Amygdala (tissue), 56 donors: Measurements from ENCODE around the gene AKT3.
A peak's percentile ranks its signal among the peaks of the same experiment; 100 is the strongest.

Experiments
- DNase-seq, 56 donors: peaks; one replicate each; lab custom pipeline; 2025; lab: John Stamatoyannopoulos, UW

AKT3 gene

DNA sequence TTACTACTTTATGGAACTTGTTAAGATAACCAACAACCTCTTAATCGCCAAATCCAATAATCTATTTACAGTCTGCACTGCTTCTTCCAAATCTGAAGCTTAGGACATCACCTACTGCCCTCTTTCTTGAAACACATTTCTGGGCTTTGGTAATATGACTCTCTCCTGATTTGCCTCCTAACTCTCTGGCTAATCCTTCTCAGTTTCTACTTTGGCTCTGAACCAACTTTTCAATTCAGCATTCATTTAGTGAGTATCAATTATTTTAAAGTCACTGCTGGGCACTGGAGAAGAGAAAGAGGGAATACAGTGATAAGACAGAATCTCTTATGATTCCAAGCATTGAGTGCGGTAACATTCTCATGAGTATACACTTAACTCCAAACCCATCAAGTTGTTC lies 275.0 kb downstream of the AKT3 start:
- DNase-seq = no peak

DNA sequence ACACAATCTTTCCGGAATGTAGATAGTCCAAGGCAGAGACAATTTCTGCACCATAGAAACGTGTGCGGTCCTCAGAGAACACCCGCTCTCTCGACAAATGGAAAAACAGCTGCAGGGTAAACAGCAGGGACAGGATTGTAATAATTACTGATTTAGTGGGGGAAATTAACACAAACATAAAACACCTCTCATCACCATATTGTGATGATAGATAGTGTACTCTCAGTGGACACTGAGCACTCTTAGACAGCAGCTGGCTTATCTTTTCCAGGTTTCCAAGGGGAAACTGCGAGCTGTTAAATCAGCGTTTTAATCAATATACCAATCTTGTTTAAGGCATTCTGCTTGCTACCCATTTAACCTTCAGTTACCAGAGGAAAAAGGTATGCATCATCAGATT lies 277.1 kb downstream of the AKT3 start:
- DNase-seq = no peak

DNA sequence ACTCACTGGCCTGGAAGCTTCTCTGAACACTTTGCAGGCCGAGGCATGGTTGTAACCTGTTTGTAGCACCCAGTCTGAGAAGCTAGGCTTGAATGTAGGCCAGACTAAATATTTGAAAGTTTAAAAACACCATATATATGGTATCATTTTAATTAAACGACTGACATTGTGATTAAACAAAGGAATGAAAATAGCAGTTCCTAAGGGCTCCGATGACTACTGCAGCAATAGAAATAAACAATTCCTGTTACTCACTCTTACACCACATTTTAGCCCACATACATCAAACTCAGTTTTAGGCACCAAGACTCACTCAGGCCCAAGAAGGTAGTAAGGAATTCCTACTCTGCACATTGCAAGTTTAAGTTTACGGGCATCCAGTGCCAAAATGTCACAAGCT lies 281.2 kb downstream of the AKT3 start:
- no peak for DNase-seq

DNA sequence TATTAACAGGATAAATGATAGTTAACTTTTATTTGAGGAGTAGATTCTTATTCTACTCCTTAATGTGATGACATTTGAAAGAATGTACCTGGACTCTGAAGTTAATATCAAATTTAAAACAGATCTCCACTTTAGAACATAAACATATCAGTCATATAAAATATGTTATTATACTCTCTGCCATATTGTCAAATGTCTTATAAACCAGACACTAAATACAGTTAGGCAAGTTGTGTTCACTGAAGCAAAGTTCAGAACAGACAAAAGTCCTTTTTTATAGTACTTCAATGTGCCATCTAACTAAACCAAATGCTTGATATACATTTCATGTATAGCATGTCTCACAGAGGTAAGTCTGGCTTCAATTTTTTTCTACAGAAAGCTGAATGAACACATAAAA lies 285.2 kb downstream of the AKT3 start:
- no peak for DNase-seq

DNA sequence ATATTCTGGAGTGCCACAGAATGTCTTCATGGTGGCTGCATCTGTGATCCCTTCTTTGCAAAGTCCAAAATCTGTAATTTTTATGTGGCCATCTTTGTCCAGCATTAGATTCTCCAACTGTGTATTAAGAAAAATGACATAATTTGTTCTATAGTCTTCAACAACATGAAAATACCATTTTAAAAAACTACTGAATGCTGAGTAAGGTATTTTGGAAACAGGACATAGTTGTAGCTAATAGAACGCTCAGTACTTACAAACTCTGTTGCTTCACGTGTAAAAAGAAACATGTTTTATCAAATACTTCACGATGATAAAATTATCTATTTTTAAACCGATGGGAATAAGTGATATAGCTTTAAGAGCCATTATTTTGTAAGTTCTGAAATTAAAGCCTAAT lies 286.3 kb downstream of the AKT3 start:
- DNase-seq = no peak

DNA sequence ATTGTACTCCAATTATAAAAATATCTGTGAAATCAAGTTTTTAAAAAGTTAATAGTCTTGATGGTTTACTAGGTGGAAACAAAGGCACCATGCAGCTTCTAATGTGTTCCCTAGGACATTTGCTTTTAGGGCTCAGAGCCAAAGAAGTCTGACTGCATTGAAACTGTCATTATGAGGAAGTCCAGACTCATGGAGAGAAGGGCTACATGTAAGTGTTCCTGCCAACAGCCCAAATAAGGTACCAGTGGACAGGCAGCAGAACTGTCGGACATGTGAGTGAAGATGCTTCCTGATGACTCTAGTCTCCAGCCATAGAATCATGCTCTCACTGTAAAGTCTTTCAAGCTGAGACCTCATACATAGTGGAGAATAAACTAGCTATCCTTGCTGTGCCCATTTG lies 287.6 kb downstream of the AKT3 start:
- peak in 1 of 56 donors; percentile 6 for DNase-seq

DNA sequence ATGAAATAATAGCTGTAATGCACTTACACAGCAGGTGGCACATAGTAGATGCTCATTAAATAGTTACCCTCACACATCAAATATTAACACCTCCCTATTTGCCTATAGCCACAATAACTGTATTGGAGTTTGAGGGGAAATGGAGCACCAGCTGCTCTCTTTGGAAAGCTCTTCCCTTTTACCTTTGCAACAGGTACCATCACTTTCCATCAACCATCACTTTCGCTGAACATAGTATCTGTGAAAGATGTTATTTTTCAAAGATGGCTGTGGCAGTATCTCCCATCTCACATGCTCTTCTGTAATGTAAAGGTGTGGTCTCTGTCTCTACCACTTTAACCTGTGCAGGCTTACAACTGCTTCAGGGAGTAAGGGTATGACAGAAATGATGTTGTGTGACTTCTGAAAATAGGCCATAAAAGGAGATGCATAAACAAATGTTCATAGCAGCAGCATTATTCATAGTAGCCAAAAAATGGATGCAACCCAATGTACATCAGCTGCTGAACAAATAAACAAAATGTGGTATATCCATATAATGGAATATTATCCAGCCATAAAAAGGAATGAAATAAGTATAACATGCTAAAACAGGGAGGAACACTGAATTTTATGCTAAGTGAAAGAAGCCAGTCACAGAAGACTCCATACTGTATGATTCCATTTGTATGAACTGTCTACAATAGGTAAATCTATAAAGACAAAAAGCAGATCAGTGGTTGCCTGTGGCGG lies 288.3 kb downstream of the AKT3 start:
- DNase-seq = no peak

DNA sequence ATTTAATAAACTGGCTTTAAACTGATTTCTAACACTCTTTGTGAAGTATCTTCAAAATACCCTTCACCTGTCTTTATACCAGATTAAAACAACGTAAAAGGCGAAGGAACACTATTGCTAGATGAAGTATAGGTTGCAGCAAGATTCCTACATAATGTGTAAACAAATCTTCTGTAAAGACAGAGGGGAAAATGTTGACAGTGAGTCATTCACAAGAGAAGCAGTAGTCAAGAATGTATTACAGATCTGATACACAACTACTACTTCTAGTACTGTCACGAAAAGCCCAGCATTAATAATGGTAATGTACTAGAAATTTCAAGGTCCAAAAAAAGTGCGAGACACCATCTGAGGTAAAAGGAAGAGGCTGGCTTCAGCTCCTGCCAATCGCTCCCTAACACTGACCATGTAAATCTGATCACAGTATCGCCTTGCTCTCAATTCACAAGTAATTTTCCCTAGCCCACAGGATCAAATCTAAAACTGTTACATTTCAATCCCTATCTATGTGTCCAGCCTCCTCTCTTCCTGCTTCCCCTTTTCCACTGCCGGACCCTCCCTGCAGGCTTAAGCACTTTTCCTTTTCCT lies 290.4 kb downstream of the AKT3 start:
- no peak for DNase-seq

DNA sequence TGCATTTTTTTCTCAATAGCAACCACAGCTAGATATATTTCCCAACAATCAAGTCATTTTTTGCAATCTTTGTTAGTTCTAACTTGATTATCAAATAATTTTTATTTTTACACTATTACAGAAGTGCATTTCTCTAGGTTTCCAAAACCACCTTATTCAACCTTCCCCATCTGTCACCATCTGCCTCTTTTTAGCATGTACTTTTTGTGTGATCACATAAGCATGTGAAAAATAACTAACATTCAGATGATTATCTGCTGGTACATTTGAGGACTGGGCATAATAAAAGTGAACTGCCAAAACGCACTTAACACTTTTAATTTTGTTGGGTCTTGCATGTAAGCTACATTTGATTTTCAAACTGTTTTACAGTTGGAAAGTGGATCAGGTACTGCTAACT lies 291.5 kb downstream of the AKT3 start:
- DNase-seq = no peak

DNA sequence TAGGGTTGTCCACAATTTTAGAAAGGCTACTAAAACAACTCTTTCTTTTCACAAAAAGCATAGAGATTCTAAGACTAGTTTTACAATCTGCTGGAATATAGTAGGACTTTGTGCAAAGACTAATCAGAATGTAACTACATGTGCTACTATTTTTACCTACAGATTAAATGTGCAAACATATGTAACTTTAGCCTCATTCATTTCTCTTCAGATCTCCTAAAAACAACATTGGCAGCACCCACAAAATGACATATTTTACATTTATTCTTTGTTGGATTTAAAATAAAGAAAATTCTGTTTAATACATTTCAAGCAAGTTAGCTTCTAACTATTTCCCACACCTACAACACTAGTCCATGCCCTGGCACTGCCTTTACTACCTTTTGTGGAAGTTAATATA lies 292.2 kb downstream of the AKT3 start:
- DNase-seq = no peak

DNA sequence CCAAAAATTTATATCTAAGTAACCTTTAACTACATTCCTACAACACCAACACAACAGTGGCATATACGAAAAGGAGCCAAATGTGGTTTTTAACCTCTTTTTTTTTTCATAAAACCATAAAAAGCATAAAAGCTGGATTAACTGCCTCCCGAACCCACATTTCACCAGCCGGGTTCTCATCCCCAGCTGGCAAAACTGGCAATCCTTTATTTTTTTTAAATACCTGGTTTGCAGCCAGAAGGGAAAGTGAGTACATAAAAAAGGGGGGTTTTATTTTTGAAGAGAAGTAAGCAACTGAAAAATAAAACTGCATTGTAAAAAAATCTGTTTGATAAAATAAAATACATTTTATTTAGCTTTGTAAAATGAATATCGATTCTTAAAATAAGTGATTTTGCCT lies 295.4 kb downstream of the AKT3 start:
- no peak for DNase-seq

DNA sequence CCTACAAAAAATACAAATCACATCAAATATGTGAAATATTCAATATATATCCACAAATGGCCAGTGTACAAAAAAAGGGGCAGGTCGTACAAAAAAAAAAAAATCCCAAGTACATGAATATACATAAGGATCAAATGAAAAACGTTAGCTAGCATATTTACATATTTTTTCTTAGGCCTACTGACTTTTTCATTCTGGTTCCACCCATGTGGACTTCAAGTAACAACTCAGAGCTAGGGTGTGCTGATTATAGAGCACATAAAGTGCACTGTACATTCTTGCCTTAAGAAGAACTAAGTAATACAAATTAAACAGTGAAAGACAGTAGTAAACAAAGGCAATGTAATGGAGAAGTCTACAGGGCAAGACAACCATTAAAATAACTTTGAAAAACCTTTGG lies 297.0 kb downstream of the AKT3 start:
- DNase-seq = no peak

DNA sequence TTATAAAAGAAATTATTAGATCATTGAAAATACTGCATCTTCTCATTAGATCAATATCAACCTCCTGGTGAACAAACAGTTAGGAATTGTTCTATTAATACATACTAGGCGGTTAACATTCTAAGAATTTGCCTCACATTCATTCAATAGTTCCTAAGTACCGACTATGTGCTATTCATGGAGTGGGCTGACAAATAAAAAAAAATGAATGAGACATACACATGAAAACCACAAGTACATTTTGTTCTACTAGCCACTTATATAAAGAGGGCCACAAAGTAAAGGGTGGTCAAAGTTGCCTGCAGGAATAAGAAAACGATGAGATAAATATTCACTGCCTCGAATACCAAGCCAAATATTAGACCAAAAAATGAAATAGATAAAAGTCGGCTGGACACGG lies 299.8 kb downstream of the AKT3 start:
- no peak for DNase-seq

DNA sequence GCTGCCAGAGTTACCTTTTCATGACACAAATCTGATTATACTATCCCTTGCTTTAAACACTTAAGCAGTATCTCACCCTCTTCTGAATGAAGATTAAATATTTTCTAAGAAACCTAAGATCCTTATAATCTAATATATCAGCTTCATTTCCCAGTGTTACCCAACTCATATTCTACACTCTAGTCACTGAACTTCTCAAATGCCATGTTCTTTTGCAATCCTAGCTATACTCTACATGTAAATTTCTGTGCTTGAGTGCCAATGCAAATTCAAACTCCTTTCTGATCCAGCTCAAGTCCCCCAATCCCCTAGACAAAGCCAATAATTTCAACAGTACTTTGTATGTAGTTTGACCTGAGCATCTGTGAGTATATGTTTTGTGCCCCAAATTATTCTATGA lies 300.3 kb downstream of the AKT3 start:
- no peak for DNase-seq

DNA sequence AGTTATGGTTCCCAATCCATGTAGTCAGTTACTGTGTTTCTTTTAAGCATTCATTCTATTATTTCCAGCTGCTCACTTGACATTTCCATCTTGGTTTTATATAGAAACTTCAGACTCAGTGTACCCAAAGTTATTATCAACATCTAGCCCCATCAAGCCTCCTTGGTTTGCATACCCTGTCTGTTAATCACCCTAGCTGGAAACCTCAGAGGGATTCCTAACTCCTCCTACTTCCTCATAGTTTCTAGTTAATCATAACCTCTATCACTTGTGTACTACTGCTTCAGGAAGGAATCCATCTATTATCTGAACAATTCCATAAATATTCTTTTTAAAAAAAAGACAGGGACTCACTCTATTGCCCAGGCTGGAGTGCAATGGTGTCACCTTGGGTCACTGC lies 300.9 kb downstream of the AKT3 start:
- DNase-seq = no peak

DNA sequence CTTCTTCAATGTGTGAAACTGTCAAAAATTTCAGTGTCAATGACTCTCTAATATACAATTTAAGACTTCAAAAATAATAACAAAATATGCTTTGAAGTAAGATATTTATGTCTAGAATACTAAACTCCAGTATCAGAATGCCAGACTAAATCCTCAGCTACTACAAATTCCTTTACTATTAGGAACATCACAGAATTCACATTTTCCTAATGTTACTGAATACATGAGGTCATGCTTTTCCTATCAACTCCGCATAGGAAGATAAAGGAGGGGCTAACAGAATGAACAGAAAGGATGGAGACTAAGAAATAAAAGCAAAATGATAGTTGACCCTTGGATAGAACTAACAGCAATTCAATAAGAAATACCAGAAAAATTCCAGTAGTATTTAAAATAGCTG lies 301.5 kb downstream of the AKT3 start:
- DNase-seq = no peak

DNA sequence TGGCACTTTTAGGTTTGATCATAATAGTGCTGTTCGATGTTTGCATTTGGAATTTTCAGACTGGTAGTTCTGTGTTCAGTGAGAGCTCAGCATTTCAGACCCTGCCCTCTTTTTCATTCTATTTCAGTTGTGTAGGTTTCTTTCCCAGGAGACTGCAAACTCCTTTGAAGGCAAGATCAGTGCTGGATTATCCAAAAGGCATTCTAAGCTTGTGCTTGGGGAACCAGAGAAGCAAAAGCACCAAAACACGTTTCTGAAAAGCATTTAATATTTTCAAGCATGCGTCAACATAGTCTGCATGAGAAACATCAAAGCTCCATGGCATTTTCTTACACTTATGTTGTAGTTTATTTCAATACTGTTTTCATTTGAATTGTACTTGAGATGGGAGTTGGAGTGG lies 302.2 kb downstream of the AKT3 start:
- DNase-seq = no peak

DNA sequence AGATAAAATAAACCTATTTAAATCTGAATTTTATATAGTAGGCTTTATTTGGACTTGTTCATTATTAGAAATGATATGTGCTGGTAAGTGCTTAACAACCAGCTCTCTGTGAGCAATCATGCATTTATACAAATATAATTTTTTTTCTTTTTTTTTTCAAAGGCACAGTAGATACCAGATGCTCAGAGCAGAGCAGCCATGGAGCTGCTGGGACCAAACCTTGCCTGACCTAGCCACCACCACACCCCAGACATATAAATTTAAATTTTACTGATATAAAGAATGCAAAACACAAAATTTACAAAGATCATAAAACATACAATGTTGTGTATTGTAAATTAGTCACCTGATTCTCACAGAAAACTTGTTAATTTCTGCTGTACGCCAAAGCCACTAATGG lies 303.6 kb downstream of the AKT3 start:
- DNase-seq = no peak

DNA sequence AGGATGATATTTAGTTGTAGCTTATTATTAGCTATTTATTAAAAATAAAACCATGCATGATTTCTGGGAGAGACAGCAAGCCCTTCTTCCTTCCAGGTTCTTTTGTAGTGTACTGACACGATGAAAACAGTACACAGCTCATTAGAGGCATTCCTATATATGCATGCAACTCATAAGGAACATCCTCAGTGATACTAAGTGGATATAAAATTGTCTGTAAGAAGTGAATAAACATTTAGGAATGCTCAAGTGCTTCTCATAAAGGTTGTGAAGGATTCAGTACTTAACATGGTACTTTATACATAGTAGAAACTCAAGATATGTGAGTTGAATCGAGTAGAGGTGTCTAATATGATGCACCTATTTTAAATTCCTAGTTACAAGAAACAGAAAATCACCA lies 306.5 kb downstream of the AKT3 start:
- DNase-seq = no peak

DNA sequence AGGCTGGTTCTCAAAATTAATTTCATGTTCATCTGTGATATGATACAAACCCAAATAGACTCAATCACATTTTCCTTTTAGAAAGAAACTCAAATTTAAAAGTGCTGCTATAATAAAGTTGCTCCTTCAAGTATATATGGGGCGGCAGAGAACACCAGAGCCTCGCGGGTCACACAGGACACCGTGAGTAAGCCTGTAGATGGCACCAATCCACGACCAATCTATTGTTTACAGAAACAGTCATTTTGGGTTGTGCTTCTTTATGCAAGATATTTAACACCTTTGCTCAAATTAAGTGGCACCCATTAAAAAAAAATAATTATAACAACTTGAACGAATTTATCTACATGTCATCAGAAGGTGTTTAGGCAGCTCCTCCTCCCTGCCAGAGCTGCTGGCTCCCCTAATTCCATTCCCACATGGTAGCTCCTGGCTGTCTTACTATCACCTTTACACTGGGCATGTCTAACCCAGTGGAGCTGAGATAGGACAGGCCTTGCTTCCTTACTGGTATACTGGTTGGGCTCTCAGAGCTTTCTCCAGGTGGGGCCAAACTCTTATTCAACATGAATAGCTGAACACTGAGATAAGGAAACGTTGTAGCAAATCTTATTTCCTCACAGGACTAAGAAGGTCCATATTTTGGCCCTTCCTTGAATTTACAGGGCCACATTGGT lies 307.2 kb downstream of the AKT3 start:
- no peak for DNase-seq

DNA sequence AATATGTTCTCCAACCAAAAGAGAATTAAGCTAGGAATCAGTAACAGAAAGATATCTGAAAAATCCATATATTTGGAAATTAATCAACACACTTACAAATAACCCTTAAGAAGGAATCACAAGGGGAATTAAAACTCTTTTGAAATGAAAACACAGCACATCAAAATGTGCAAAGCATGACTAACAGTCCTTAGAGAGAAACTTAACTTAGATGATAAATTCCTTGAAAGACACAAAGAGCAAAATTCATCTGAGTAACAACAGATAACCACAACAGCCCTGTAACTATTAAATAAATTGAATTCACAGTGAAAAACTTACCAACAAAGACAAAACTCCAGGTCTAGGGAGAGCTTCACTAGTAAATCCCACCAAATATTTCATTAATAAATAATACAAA lies 310.4 kb downstream of the AKT3 start:
- no peak for DNase-seq

DNA sequence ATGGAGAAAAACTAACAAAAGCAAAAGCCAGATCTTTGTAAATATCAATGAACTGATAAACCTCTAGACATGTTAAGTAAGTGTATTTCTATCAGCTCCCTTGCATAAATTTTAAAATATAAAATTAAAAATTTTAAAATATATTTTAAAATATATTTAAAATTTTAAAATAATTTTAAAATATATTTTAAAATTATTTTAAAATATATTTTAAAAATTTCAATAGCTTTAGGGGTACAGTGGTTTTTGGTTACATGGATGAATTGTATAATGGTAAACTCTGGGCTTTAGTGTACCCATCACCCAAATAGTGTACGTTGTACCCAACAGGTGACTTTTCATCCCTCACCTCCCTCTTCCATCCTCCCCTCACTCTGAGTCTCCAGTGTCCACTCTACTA lies 315.0 kb downstream of the AKT3 start:
- DNase-seq = no peak
